GM12865 (cell line): ENCODE results near the gene TMED1.

Experiments used
- DNase-seq: peaks from one replicate; pipeline ENCODE4 v3.0.0; 2010; ENCODE audit warnings: low read depth
- H3K4me3 ChIP-seq: 2 replicates; pipeline ENCODE4 v1.5.1; 2011; ENCODE audit warnings: mild to moderate bottlenecking, low read depth, low read length, control low read depth
- CTCF ChIP-seq: IDR thresholded peaks from 2 replicates; pipeline ENCODE4 v1.5.1; 2011; ENCODE audit warnings: low read length, control low read depth, low read depth, inconsistent platforms; ENCODE audit not compliant: insufficient read depth; ENCODE audit errors: missing control alignments

TMED1 gene

GRCh38 chr19:10836479-10837330 lies 693 bp upstream of the TMED1 start:
- TF ChIP-seq CTCF, result no peak

DNA sequence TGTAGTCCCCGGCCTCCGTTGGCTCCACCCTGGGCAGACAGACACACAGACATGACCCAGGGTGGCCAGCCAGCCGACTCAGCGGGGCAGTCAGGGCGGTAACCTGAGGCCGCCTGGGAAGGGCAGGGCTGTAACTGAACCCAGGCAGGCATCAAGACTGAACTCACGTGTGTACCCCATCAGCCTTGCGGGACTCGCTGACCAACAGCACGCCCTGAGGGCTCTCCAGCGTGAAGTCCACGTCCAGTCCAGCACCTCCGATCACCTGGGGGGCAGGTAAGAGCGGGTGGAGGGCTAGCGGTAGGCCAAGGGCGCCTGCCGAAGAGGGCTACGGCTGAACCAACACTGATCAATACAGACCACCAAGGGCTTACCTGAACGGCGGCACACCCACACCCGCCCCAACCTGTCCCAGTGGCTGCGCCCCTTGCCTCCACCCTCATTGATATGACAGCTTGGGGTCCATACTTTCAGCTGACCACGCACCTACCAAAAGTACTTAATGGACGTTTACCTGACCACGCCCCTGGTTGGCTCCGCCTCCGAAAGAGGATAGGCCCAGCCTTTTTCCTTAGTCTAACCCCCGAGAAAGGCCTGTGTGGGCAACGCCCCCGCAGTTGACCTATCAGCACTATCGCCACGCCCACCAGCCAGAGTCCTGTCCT lies 791 bp downstream of the TMED1 start:
- H3K4me3 ChIP-seq, result peak overlapping the region; percentile 35
- DNase-seq, result no peak
- TF ChIP-seq CTCF, result no peak

More at GRCh38 chr19:10836479-10837330, 693 bp upstream of the TMED1 start:
- peak overlapping the region; percentile 80 for H3K4me3 ChIP-seq
- DNase-seq, result peak; percentile 98

GRCh38 chr19:10832939-10833296 lies 3.1 kb downstream of the TMED1 start:
- no peak for DNase-seq
- no peak for TF ChIP-seq CTCF
- H3K4me3 ChIP-seq, result no peak overlapping the region

DNA sequence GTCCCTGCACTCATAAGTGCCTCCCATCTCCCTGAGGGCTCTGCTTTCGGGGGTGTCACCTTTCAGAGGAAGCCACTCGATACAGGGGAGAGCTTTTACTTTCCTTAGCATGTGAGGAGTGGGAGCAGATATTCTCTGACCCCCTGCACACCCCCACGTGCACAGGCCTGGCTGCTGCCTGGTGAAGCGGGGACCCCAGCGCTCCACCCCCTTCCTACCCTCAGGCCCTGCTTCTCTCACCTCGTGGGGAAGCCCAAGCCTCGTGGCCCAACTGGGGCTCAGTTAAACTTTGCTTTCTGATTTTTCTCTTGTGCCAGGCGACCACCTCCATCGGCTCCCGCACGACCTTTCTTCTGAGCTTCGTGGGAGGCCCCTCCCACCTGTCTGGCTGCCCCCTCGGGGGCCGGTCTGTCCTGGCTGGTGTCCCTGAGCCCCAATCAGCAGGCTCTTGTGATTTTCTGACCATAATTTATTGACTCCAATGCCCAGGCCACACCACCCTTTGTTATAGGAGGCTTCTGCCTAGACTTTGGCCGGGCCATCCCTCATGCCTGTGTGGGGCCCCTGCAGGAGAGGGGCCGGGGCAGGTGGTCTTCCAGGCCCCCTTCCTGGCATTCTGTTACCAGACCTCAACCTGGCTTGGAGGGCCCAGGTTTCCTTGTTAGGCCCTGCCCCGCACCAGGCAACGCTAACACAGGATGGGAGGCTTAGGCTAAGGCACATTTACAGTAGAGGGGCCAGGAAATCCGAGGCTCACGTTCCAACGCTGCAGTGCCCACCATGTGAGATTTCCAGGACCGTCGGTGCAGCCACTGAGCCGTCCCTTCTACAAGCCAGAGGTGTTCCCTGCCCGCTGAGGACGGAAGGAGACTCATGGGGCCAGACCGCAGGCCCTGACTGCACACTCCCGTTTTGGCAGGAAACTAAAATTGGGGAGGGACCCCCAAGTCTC lies 3.7 kb downstream of the TMED1 start:
- H3K4me3 ChIP-seq, result no peak overlapping the region
- no peak for DNase-seq
- no peak for TF ChIP-seq CTCF

- no peak for TF ChIP-seq CTCF
- no peak overlapping the region for H3K4me3 ChIP-seq
- DNase-seq, result no peak
These were observed 4.9 kb downstream of the TMED1 start for GRCh38 chr19:10830931-10831779.

DNA sequence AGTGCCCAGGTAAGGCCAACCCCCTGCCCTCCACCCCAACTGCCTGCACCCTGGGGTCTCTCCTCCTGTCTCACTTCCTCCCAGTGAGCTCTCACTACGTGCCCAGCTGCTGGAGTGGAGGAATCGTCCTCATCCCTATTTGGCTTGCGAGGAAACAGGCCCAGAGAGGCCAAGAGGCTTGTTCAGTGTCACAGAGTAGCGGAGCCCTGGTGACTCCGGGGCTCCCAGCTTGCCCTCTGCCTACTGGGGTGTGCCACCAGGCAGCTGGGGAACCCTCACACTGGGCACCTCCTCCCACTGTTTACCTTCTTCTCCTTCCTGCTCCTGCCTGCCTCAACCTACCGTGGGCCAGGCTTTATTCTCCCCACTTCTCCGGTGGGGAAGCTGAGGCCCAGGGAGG lies 5.6 kb downstream of the TMED1 start:
- H3K4me3 ChIP-seq, result no peak overlapping the region
- TF ChIP-seq CTCF, result no peak
- DNase-seq, result no peak
